ENCODE results near the gene CADPS2. TPM values are rescaled to one million over a fixed set of nuclear protein-coding genes. Genes with fewer than 3 reads are reported as not detected.

The CADPS2 gene
- total RNA-seq, 1 donor from 2014 or later = 74.0 TPM

DNA sequence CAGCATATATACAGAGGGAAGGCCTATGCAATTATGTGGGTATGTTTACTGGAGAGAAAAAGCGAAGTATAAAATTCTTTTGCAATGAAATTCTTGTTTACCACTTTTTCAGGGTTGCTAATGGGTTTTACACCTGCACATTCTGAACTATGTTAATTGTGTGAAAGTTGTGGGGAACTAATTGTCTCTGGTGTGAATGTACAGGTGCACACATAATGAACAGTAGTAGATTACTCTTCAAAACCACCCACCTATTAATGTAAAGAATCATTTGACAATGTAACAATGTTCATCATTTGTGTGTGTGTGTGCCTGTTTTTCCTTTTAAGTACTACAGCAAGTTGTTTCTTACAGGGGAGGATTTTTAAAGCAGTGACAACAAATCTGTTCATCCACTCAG is 501.7 kb downstream of the CADPS2 start:
- no peak for DNase-seq (ENCODE audit: low read depth, low spot score)

DNA sequence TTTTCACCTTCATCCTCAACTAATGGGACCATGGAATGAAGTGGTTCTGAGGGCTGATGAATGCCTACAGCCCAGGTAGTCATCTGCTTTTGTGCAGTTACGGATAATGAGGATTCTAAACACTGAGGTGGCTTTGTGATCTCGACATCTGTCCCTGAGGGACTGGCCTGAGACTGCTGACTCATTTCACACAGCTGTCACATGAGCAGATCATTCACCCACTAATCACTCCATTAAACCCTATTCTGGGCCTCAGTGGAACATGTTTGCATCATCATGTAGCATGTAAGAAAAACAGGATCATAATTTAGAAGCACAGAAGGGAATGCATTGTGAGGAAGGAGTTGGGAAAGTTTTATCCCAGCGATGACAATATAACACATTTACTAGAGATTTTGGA is 502.3 kb downstream of the CADPS2 start:
- no peak for DNase-seq (ENCODE audit: low read depth, low spot score)

DNA sequence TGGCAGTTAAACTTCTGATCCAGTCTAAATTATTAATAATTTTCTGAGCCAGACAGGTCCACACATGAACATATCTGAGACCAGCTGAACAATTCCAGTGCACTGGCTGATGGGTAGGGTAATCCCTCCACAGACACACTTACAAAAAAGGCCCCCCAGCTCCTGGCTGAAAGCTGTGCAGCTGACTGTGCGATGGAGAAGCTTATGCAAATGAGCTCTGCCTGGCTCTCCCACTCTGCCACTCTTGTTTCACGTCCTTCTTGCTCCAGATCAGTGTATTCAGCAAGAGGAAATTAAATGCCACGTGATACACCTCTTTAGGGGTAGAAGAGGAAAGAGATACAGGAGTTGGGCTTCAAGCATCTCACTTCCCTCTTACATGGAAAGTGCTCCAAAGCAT is 505.3 kb downstream of the CADPS2 start:
- DNase-seq (ENCODE audit: low read depth, low spot score) = no peak

DNA sequence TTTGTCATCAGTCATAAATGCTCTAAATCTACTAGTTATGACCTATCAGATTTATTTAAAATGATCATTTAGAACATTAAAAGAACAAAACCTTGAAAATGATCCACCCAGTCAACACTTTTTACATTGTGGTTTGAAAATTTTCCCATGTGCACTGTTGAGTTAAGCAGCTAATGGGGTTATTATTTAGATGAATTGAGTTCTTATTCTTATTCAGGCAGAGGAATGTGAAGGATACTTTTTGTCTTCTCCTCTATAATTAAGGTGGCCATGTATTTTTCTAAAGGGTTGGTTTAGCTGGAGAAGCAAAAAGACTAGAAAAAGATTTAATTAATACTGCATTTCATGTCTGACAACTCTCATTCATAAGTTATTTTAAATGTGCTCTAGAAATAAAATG is 506.8 kb downstream of the CADPS2 start:
- no peak for DNase-seq (ENCODE audit: low read depth, low spot score)

DNA sequence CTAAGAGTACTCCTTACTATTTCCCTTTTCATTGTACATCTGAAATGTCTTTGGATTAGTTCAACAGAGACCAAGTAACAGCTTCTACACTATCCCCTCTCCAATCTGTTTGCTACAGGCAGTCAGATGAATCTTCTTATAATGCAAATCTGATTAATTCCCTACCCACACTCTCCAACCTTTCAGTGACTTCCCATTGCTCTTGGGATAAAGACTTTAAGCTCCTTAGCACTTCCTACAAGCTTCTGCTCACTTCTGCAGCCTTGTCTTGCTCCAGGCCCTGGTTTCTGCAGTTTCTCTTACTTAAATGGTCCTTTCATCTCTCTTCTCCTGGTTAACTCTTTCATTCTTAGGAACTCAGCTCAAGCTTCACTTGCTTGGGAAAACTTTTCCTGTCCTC is 516.5 kb downstream of the CADPS2 start:
- no peak for DNase-seq (ENCODE audit: low read depth, low spot score)

DNA sequence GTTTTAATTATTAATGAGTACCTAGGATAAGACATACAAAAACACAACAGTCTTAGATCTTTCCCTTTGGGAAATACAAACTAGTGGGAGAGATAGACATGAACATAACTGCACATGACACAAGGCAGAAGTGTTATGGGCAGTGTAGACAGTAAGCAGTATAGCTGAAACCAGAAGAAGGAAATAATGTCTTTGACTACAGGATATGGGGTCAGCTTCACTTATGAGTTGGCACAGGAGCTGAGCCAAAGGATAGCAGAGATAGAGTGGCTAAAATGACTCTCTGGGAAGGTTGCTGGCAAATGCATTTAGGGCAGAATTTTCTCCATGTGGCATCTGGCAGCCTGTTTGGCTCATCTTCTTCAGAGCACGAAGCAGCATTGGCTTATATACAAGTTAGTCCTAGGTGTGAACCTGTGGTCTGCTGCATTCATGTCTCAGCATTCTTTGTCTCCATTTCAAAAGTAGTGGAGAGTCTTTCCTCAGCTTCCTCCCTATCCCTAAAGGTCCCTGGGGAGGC is 521.4 kb downstream of the CADPS2 start:
- peak; percentile 4 for DNase-seq (ENCODE audit: low read depth, low spot score)

DNA sequence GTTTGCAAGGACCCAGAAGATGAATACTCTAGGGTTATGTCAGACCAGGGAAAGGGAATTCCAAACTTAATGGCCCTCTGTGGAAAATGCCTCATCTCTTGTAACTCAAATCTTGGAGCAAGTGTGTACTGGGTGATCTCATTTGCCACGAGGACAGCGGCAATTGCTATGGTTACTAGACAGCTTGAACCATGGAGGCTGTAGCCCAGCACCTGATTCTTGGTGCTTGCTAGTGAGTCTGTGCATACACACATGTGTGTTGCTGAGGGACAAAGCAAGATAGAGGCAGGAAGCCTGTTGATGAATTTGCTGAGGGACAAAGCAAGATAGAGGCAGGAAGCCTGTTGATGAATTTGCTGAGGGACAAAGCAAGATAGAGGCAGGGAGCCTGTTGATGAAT is 523.1 kb downstream of the CADPS2 start:
- DNase-seq (ENCODE audit: low read depth, low spot score) = no peak

DNA sequence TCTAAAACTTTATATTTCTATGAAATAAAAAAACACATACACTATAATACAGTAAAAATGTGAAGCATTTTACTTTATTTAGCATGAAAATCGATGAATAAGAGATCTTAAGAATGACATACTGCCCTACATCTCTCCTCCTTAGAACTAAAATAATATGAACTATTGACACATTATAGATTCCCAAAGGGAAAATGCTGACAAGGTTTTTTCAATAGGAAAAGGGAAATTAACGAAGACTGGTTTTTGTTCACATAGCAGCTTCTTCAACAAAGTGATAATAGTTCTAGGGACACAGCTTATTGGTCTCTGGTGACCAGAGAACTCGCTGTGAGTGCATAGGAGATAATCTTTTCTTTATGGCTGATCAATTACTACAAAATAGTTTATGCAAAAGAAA is 523.8 kb downstream of the CADPS2 start:
- DNase-seq (ENCODE audit: low read depth, low spot score) = no peak

DNA sequence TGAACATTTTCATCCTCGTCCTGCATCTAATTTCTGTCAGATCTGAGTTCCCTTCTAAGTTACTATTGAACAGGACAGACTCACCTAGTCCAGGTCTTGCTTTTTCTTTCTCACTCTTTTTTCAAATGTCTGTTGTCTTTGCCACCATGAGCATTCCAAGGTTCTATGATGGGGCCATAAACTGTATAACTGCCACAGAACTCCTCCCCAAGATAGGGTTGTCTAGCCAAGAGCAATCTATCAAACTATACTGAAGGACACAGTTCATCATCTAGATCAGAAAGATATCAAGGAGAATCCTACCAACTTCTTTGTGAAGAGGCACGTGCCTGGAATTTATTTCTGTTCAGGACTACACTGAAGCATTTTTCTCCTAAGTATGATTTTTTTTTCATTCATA is 531.6 kb downstream of the CADPS2 start:
- no peak for DNase-seq (ENCODE audit: low read depth, low spot score)

DNA sequence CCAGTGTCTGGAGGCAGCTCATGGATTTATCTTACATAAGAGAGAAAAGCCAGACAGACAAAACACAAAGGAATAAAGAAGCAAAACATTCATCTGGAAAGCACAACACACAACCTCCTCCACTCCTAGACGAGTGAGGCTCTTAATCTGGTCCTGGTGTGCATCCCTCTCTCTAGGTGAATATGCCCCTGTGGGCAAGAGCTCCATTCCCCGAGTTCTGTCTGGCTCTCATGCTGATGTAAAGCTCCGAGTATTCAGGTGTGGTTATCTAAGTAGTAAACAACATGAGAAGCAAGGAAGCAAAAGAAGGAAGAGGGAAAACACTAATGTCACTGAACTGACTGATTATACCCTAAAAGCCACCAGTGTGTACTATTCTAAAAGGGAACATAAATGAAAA is 533.8 kb downstream of the CADPS2 start:
- DNase-seq (ENCODE audit: low read depth, low spot score) = no peak

DNA sequence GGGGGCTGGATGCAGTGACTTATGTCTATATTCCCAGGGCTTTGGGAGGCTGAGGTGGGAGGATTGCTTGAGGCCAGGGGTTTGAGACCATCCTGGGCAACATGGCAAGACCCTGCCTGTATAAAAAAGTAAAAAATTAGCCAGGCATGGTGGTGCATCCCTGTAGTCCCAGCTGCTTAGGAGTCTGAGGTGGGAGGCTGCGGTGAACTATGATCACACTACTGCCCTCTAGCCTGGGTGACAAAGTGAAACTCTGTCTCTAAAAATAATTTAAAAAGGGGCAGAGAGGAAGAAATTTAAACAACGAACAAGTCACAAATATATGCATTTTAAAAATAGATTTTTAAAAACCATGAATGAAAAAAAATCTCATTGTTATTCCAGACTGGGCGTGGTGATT is 535.6 kb downstream of the CADPS2 start:
- no peak for DNase-seq (ENCODE audit: low read depth, low spot score)

DNA sequence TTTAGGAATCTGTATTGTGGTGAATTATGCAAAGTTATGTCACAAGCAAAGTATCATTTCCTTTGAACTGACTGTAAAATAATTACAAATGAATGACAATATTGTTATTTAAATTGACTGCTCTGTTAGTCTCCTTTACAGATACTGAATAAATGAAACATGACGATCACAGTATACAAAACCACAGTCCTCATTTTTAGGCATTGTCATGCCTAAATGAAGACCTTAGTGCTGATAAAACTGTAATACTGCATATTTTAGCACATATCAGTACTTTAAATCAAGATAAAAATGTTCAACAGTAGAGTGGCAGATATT is 542.0 kb downstream of the CADPS2 start:
- DNase-seq (ENCODE audit: low read depth, low spot score) = no peak

DNA sequence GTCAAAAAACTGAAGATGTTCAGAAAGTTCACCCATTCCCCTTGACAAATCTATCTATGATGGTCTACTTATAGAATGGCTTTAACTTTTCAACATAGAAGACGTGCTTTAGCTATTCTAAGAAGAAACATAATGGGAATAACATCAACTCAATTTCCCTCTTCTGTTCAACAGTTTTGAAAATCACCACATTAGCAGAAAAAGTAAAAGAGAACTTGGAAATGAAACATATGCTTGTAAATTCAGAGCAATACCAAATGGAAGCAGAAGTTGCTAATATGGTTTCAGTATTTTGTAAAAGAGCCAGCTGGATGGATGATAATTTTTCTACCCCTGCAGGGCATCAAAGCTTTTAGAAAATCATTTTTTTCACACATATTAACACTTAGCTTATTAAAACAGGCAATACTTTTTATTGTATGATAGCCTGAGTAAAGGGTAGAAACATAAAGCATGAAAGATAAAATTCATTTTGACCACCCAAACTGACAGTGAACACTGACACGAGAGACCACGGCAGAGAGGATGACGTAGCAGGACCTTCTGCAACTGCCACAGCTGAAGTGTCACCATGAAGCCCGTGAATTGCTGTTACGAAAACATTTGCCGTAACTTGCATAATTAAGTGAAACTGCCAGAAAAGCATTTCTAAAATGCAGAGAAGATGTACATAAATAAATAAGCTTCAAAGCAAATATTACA is 542.5 kb downstream of the CADPS2 start:
- no peak for DNase-seq (ENCODE audit: low read depth, low spot score)

DNA sequence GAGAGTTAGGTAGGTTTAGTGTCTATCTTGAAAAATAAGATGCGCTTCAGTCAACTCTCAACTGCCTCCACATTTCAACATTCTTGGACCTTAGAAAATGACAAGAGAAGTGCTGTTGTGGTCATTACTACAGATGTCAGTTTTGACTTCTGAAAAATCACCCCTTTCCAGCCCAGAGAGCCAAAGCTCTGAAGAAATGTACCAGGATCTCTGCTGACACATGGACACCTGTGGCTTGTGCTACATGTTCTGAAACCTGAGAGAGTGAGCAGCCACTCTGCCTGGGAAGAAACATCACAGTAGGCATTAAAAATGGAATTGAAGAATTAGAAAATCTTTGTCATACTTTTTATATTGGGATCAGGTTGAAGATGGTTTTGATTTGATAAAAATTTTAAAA is 545.8 kb downstream of the CADPS2 start:
- DNase-seq (ENCODE audit: low read depth, low spot score) = no peak

DNA sequence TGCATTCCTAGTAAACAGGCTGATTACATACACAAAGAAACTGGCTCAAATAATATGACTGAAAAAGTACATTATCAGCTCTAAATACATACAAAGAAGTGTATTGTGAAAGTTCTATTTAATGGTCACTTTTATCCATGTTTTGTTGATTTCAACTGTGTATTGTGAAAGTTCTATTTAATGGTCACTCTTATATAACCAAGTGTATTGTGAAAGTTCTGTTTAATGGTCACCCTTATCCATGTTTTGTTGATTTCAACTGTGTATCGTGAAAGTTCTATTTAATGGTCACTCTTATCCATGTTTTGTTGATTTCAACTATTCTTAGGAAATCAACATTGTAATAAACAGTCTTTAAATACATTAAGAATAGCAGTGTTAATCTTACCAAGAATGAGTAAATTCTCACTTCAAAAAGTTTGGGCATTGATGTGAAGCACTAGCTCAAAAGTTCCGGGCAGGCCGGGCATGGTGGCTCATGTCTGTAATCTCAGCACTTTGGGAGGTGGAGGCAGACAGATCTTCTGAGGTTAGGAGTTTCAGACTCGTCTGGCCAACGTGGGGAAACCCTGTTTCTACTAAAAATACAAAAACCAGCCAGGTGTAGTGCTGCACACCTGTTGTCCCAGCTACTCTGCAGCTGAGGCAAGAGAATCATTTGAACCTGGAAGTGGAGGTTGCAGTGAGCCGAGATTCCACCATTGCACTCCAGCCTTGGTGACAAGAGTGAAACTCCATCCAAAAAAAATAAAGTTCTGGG is 546.9 kb downstream of the CADPS2 start:
- no peak for DNase-seq (ENCODE audit: low read depth, low spot score)

DNA sequence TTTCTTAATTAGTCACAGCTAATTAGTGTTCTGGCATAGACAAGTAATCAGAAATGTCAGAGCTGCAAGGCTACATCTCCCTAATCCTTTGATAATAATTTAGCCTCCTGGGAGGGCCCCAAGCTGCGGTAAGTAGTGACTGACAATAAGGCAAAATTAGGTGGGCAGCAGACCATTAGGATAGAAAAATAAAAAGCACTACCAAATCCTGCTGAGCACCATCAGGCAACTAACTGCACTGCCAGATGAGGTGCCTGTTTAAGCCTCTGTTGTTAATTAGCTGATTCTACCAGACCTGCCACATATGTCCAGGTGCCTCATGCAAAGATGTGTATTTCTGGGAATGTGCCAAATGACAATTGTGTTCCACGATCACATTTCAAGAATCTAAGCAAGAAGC is 549.2 kb downstream of the CADPS2 start:
- no peak for DNase-seq (ENCODE audit: low read depth, low spot score)

DNA sequence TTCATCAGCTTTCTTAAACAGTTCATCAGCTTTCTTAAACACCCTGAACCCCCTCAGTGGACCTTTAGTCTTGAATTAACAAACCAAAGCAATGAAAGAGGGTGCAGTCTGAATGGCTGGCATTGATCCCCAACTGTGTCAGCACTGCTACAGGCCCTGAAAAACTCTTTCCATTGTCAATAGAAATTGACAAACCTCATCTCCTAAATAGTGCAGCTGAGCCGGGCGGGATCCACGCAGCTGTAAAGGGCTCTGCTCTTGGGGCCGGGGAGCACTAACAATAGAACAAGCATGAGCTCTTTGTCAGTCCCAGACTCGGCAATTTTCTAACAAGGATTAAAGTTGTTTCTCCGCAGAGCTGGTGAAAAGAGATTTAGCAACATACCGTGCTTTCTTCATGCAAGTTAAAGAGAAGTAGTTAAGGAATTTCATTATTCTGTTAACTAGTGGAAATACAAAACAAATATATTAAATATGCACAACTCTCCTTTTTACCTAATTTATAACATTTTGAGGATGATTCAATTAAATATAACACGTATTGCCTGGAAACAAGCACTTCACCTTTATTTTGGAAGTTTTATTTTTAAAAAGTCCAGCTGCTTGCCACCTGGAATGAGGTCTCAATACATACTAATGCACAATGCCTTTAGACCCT is 557.0 kb downstream of the CADPS2 start:
- DNase-seq (ENCODE audit: low read depth, low spot score) = no peak

DNA sequence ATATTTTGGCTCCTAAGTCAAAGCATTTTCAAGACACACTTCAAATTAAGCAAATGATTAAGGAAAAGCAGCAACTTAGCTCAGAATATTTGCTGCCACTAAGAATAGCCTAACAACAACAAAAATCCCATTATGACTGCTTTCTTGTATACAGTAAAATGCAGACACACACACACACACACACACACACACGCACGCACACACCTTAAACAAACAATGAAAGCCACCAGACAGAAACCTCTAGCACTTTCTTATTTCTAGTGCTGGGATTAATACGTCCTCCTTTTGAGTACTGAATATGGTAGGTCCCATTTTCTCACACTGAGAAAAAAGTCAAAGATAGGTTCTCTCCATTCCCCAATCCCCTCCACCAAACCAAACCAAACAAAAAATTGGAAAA is 558.3 kb downstream of the CADPS2 start:
- DNase-seq (ENCODE audit: low read depth, low spot score) = no peak

DNA sequence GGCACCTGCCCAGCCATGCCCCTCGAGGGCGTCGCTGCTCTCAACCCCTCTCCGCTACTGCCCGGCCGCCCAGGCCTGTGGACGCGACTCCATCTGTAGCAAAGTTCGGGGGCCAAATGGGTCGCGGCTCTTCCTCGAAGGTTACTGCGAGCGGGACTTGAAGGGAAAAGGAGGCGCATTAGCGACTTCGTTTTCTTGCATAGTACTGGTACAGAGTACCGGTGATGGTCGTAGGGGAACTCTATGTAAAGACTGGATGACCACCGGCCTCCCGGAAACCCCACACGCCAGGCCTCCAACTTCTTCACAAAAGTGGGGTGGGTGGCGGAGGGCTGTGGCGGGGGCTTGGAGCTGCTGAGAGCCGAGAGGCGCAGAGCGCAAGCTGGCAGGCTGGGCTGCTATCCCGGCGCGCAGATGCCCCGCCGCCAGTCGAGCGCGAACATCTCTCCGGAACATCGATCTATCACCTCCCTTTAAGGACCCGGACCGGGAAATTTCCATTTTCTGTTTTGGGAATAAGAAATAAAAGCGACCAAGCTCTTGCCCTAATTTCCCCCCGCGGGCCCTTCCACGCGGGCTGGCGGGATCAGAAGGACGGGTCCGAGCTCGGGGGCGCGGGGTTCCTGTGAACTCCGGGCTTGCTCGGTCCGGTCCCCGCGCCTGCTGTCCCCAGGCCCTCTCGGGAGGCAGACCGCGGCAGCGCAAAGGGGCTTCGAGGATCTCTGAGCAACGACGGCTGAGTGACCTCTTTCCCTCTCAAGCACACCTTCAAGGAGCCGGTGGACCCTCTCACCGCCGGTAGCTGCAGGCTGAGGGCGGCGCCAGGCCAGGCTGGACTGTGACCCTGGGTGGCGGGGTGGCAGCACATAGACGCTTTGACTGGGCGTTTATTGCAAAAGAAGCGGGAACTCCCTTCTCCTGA is 569.5 kb downstream of the CADPS2 start:
- DNase-seq (ENCODE audit: low read depth, low spot score) = no peak

DNA sequence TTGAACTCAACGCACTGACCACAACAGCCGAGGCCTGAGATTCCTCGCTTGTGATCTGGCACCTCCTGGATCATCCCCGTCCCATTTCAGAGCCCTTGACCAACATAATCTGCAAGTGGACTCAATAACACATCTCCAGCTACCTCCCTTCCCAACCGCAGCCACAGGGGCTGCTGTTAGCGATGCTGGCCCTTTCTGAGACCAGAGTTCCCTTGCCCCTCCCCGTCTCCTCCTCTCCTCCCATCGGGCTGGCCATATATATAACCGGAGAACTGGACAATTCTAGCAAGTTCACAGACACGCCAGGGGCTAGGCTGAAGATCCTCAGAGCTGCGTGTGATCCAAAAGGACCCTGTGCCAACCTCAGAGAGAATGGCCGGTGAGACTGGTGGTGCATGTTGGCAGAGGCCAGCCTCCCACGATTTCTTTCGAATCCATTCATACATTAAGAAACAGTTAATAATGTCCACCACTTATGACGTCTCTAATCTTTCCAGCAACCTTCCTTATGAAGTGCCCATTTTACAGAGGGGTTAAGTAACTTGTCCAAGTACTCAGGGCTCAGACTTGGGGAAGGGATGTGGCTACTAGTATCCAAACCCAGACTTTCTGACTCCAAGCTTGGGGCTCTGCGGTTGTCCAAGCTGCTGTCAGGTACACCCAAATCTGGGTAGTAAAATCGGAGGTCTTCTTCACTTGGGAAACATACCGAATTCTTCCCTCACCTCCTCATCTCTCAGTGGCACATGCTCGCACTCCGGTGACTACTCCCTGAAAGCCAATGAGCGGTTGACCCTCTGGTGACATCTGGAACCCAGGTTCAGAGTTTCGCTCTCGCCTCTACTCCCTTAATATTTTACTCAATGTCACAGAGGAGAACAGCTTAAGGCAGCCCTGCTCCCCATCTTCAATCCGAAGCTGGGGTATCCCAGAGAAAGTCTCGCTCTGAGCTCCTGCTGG is 570.5 kb downstream of the CADPS2 start:
- no peak for DNase-seq (ENCODE audit: low read depth, low spot score)
